Sigmoid colon (tissue), 4 donors: ENCODE measurements around the gene S100A1.

Experiments
- EP300 ChIP-seq, 4 donors: sonication (generic); formaldehyde crosslinking; IDR thresholded peaks; one replicate each; pipeline ENCODE4 v1.6.1; 2017; ENCODE audit warnings: antibody characterized with exemption in 4 of 4
- POLR2A ChIP-seq, 2 donors: fragments of 450-650 bp; IDR thresholded peaks; one replicate each; pipeline ENCODE4 v1.6.1; 2016; ENCODE audit warnings: antibody characterized with exemption in 2 of 2, mild to moderate bottlenecking in 2 of 2, moderate library complexity in 2 of 2
- POLR2AphosphoS5 ChIP-seq, 4 donors: sonication (generic); formaldehyde crosslinking; IDR thresholded peaks; one replicate each; pipeline ENCODE4 v1.6.1; 2017; ENCODE audit warnings: antibody characterized with exemption in 4 of 4
- TF ChIP-seq, protein P1 (sequence below), 4 experiments: fragments of 450-650 bp in 3 of 4; fragments of 200-600 bp in 1 of 4; IDR thresholded peaks; one replicate each; pipeline ENCODE4 v1.5.1; 2016 to 2019; ENCODE audit warnings: antibody characterized with exemption in 4 of 4, mild to moderate bottlenecking in 3 of 4, moderate library complexity in 2 of 4

DNA sequence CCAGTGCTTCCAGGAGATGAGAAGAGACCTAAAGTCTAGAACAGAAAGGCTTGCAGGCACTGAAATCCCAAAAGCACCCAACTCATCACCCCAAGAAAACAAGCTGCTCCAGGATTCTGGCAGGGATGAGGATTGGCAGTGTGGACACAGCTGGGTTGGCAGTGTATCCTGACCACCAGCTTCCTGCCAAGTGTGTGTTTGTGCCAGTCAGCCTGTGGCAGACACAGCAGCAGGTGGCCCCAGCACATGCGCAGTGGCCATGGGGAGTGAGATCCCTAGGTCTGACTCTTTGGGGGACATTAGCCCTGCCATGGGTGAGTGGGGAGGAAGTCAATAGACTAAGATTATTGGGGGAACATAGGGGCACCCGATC, 21.6 kb downstream of the S100A1 start:
- TF ChIP-seq POLR2A (IDR thresholded peaks at IDR 0.05) = no peak
- TF ChIP-seq, protein P1, sequence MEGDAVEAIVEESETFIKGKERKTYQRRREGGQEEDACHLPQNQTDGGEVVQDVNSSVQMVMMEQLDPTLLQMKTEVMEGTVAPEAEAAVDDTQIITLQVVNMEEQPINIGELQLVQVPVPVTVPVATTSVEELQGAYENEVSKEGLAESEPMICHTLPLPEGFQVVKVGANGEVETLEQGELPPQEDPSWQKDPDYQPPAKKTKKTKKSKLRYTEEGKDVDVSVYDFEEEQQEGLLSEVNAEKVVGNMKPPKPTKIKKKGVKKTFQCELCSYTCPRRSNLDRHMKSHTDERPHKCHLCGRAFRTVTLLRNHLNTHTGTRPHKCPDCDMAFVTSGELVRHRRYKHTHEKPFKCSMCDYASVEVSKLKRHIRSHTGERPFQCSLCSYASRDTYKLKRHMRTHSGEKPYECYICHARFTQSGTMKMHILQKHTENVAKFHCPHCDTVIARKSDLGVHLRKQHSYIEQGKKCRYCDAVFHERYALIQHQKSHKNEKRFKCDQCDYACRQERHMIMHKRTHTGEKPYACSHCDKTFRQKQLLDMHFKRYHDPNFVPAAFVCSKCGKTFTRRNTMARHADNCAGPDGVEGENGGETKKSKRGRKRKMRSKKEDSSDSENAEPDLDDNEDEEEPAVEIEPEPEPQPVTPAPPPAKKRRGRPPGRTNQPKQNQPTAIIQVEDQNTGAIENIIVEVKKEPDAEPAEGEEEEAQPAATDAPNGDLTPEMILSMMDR (IDR thresholded peaks at IDR 0.05) = no peak
- TF ChIP-seq POLR2AphosphoS5 (IDR thresholded peaks at IDR 0.05) = no peak
- TF ChIP-seq EP300 (IDR thresholded peaks at IDR 0.05) = no peak
